ENCODE results near the gene MAP3K7. TPM values are rescaled to one million over a fixed set of nuclear protein-coding genes. Genes with fewer than 3 reads are reported as not detected.
"Not testable (repeated sequence)": the region's sequence is repeated elsewhere in the genome, so short reads cannot be mapped to it uniquely, and the experiment has no call there.

Gene MAP3K7
- total and polyA plus RNA-seq, 2 experiments from 2014 or later, result 21.5 to 40.3 TPM

GRCh38 chr6:90573624-90574023 is 13.2 kb downstream of the MAP3K7 start:
- H3K9me2 ChIP-seq (replicated peaks; ENCODE audit: insufficient read depth), result no peaks in the 10 kb centered on the region
- H3K27me3 ChIP-seq, result no peaks in the 10 kb centered on the region
- 80% methylated on average over 1 of the region's 1 CpG for WGBS (ENCODE audit: low lambda C conversion rate, missing lambda C conversion rate)
- no peak overlapping the region for H3K4me2 ChIP-seq
- H3K4me1 ChIP-seq (ENCODE audit: insufficient read depth), result no peaks in the 10 kb centered on the region
- no peak overlapping the region for H3K4me3 ChIP-seq
- H3K79me2 ChIP-seq, result peaks cover 62% of the 10 kb centered on the region
- TF ChIP-seq EZH2phosphoT487 (IDR thresholded peaks at IDR 0.05; ENCODE audit: low read depth, severe bottlenecking, unreplicated experiment) (no peak), CTCF (IDR thresholded peaks at IDR 0.05; ENCODE audit: poor library complexity) (no peak), EZH2 (IDR thresholded peaks at IDR 0.05; ENCODE audit: borderline replicate concordance) (no peak)
- no peak overlapping the region for H3K27ac ChIP-seq
- H4K20me1 ChIP-seq (ENCODE audit: insufficient read depth, poor library complexity, severe bottlenecking), result peaks cover 19% of the 10 kb centered on the region
- no peaks in the 10 kb centered on the region for H3K36me3 ChIP-seq (replicated peaks; ENCODE audit: insufficient read depth, low read depth)
- H2AFZ ChIP-seq, result no peak overlapping the region
- no peaks in the 10 kb centered on the region for H3K9me3 ChIP-seq (ENCODE audit: low read depth)
- no peak for DNase-seq (ENCODE audit: low spot score)

GRCh38 chr6:90572856-90573255 is 14.0 kb downstream of the MAP3K7 start:
- no peaks in the 10 kb centered on the region for H3K4me1 ChIP-seq (ENCODE audit: insufficient read depth)
- WGBS (ENCODE audit: low lambda C conversion rate, missing lambda C conversion rate), result 69% methylated on average over 2 of the region's 2 CpGs
- H3K36me3 ChIP-seq (replicated peaks; ENCODE audit: insufficient read depth, low read depth), result no peaks in the 10 kb centered on the region
- H3K4me3 ChIP-seq, result no peak overlapping the region
- no peaks in the 10 kb centered on the region for H3K9me3 ChIP-seq (ENCODE audit: low read depth)
- no peak overlapping the region for H2AFZ ChIP-seq
- H3K4me2 ChIP-seq, result no peak overlapping the region
- H3K27ac ChIP-seq, result no peak overlapping the region
- peaks cover 19% of the 10 kb centered on the region for H4K20me1 ChIP-seq (ENCODE audit: insufficient read depth, poor library complexity, severe bottlenecking)
- H3K79me2 ChIP-seq, result peaks cover 62% of the 10 kb centered on the region
- no peaks in the 10 kb centered on the region for H3K27me3 ChIP-seq
- no peaks in the 10 kb centered on the region for H3K9me2 ChIP-seq (replicated peaks; ENCODE audit: insufficient read depth)
- TF ChIP-seq CTCF (IDR thresholded peaks at IDR 0.05; ENCODE audit: poor library complexity) (no peak), EZH2 (IDR thresholded peaks at IDR 0.05; ENCODE audit: borderline replicate concordance) (no peak), EZH2phosphoT487 (IDR thresholded peaks at IDR 0.05; ENCODE audit: low read depth, severe bottlenecking, unreplicated experiment) (no peak)
- DNase-seq (ENCODE audit: low spot score), result no peak

GRCh38 chr6:90569223-90569622 is 17.6 kb downstream of the MAP3K7 start:
- Histone ChIP-seq H3K36me3 (replicated peaks; ENCODE audit: insufficient read depth, low read depth) (no peaks in the 10 kb centered on the region), H4K20me1 (ENCODE audit: insufficient read depth, poor library complexity, severe bottlenecking) (peaks cover 5% of the 10 kb centered on the region), H3K4me1 (ENCODE audit: insufficient read depth) (no peaks in the 10 kb centered on the region), H3K9me2 (replicated peaks; ENCODE audit: insufficient read depth) (no peaks in the 10 kb centered on the region), H3K4me2 (no peak overlapping the region), H3K27me3 (no peaks in the 10 kb centered on the region), H3K4me3 (no peak overlapping the region), H3K9me3 (ENCODE audit: low read depth) (no peaks in the 10 kb centered on the region), H3K79me2 (peaks cover 39% of the 10 kb centered on the region), H2AFZ (no peak overlapping the region), H3K27ac (no peak overlapping the region)
- TF ChIP-seq EZH2 (IDR thresholded peaks at IDR 0.05; ENCODE audit: borderline replicate concordance) (no peak), EZH2phosphoT487 (IDR thresholded peaks at IDR 0.05; ENCODE audit: low read depth, severe bottlenecking, unreplicated experiment) (no peak), CTCF (IDR thresholded peaks at IDR 0.05; ENCODE audit: poor library complexity) (no peak)
- DNase-seq (ENCODE audit: low spot score), result no peak

GRCh38 chr6:90567682-90568081 is 19.2 kb downstream of the MAP3K7 start:
- not testable (repeated sequence) for H3K36me3 ChIP-seq (replicated peaks; ENCODE audit: insufficient read depth, low read depth); H3K4me3 ChIP-seq; H2AFZ ChIP-seq; H3K4me2 ChIP-seq; H3K9me2 ChIP-seq (replicated peaks; ENCODE audit: insufficient read depth); H3K27ac ChIP-seq; H3K9me3 ChIP-seq (ENCODE audit: low read depth); H3K4me1 ChIP-seq (ENCODE audit: insufficient read depth); H3K27me3 ChIP-seq; H4K20me1 ChIP-seq (ENCODE audit: insufficient read depth, poor library complexity, severe bottlenecking); DNase-seq (ENCODE audit: low spot score)
- WGBS (ENCODE audit: low lambda C conversion rate, missing lambda C conversion rate), result 97% methylated on average over 1 of the region's 1 CpG
- H3K79me2 ChIP-seq, result peaks cover 26% of the 10 kb centered on the region

- not testable (repeated sequence) for H4K20me1 ChIP-seq (ENCODE audit: insufficient read depth, poor library complexity, severe bottlenecking); H3K9me3 ChIP-seq (ENCODE audit: low read depth); H3K4me3 ChIP-seq; H2AFZ ChIP-seq; H3K9me2 ChIP-seq (replicated peaks; ENCODE audit: insufficient read depth); H3K27me3 ChIP-seq; H3K27ac ChIP-seq; H3K4me1 ChIP-seq (ENCODE audit: insufficient read depth); H3K4me2 ChIP-seq; H3K36me3 ChIP-seq (replicated peaks; ENCODE audit: insufficient read depth, low read depth); H3K79me2 ChIP-seq; DNase-seq (ENCODE audit: low spot score)
- WGBS (ENCODE audit: low lambda C conversion rate, missing lambda C conversion rate), result 94% methylated on average over 9 of the region's 9 CpGs
Measured at GRCh38 chr6:90562341-90562740, 24.5 kb downstream of the MAP3K7 start.

All from hepatocyte (in vitro differentiated cells).